ENCODE measurements around the gene SLC7A14.

- TF ChIP-seq CTCF (IDR thresholded peaks at IDR 0.05; ENCODE audit: low read length) (no peak), EZH2 (optimal IDR thresholded peaks at IDR 0.05; ENCODE audit: low read depth, low read length) (no peak)
Observed at GRCh38 chr3:170594528-170594927, 8.7 kb upstream of the SLC7A14 start.
